ENCODE results near the gene PSMB11.

The PSMB11 gene

GRCh38 chr14:23077962-23078361 is 36.0 kb downstream of the PSMB11 start:
- Histone ChIP-seq H3K9me3 (ENCODE audit: low read length) (no peaks in the 10 kb centered on the region), H3K36me3 (ENCODE audit: insufficient read depth, low read length) (peaks cover 86% of the 10 kb centered on the region), H3K27me3 (ENCODE audit: insufficient read depth, low read length) (no peaks in the 10 kb centered on the region), H3K79me2 (ENCODE audit: insufficient read depth, low read length) (no peaks in the 10 kb centered on the region), H3F3A (ENCODE audit: insufficient read depth, low read length) (0 out of 2 replicates have a peak, but pooled peaks cover 5% of the 10 kb centered on the region), H4K20me1 (ENCODE audit: insufficient read depth, low read length) (no peaks in the 10 kb centered on the region), H3K4me1 (ENCODE audit: insufficient read depth, low read length, severe bottlenecking) (no peaks in the 10 kb centered on the region), H3K4me3 (ENCODE audit: low read depth, low read length, poor library complexity, severe bottlenecking) (no peak overlapping the region), H3K4me2 (ENCODE audit: low read length) (no peak overlapping the region), H2AFZ (ENCODE audit: low read length) (no peak overlapping the region), H3K9ac (ENCODE audit: low read length) (no peak overlapping the region), H3K27ac (ENCODE audit: low read depth, low read length, poor library complexity, severe bottlenecking) (no peak overlapping the region), H3K9me2 (ENCODE audit: low read depth, low read length) (no peaks in the 10 kb centered on the region)
- no peak for TF ChIP-seq EZH2 (IDR thresholded peaks at IDR 0.05; ENCODE audit: borderline replicate concordance, low read length)
- TF ChIP-seq, protein P1, sequence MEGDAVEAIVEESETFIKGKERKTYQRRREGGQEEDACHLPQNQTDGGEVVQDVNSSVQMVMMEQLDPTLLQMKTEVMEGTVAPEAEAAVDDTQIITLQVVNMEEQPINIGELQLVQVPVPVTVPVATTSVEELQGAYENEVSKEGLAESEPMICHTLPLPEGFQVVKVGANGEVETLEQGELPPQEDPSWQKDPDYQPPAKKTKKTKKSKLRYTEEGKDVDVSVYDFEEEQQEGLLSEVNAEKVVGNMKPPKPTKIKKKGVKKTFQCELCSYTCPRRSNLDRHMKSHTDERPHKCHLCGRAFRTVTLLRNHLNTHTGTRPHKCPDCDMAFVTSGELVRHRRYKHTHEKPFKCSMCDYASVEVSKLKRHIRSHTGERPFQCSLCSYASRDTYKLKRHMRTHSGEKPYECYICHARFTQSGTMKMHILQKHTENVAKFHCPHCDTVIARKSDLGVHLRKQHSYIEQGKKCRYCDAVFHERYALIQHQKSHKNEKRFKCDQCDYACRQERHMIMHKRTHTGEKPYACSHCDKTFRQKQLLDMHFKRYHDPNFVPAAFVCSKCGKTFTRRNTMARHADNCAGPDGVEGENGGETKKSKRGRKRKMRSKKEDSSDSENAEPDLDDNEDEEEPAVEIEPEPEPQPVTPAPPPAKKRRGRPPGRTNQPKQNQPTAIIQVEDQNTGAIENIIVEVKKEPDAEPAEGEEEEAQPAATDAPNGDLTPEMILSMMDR (IDR thresholded peaks at IDR 0.05; ENCODE audit: low read length), result no peak

GRCh38 chr14:23078692-23079116 is 36.7 kb downstream of the PSMB11 start:
- 0 out of 2 replicates have a peak, but pooled peaks cover 5% of the 10 kb centered on the region for H3F3A ChIP-seq (ENCODE audit: insufficient read depth, low read length)
- H2AFZ ChIP-seq (ENCODE audit: low read length), result no peak overlapping the region

DNA sequence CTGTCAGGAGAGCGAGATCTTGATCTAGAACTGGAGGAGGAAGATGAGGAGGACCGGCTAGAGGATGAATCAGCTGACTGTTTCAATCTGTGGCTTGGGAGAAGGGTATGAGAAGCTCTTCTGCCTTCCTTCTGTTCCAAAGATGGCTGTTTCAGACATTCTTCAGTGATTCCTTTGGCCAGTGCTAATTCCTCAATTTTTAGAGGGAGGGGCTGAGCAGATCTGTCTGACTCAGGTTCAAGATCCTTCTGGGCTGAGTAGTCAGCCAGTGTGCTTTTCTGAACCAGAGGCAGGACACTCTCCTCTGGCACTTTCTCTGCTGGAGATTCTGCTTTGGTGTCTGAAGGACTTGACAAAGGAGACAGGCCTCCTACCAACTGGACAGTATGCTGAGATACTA is 37.7 kb downstream of the PSMB11 start:
- no peak for TF ChIP-seq EZH2 (IDR thresholded peaks at IDR 0.05; ENCODE audit: borderline replicate concordance, low read length)
- TF ChIP-seq, protein P1 (IDR thresholded peaks at IDR 0.05; ENCODE audit: low read length), result no peak
- no peak overlapping the region for H3K4me2 ChIP-seq (ENCODE audit: low read length)

More at GRCh38 chr14:23078692-23079116, 36.7 kb downstream of the PSMB11 start:
- TF ChIP-seq, protein P1 (IDR thresholded peaks at IDR 0.05; ENCODE audit: low read length), result no peak
- no peak for TF ChIP-seq EZH2 (IDR thresholded peaks at IDR 0.05; ENCODE audit: borderline replicate concordance, low read length)
- Histone ChIP-seq H3K27me3 (ENCODE audit: insufficient read depth, low read length) (no peaks in the 10 kb centered on the region), H3K4me3 (ENCODE audit: low read depth, low read length, poor library complexity, severe bottlenecking) (no peak overlapping the region), H3K36me3 (ENCODE audit: insufficient read depth, low read length) (peaks cover 91% of the 10 kb centered on the region), H3K27ac (ENCODE audit: low read depth, low read length, poor library complexity, severe bottlenecking) (no peak overlapping the region), H3K4me1 (ENCODE audit: insufficient read depth, low read length, severe bottlenecking) (no peaks in the 10 kb centered on the region), H3K4me2 (ENCODE audit: low read length) (no peak overlapping the region), H4K20me1 (ENCODE audit: insufficient read depth, low read length) (no peaks in the 10 kb centered on the region), H3K9me3 (ENCODE audit: low read length) (no peaks in the 10 kb centered on the region), H3K9me2 (ENCODE audit: low read depth, low read length) (no peaks in the 10 kb centered on the region), H3K9ac (ENCODE audit: low read length) (no peak overlapping the region; the same call in 1 of the 2 replicates), H3K79me2 (ENCODE audit: insufficient read depth, low read length) (no peaks in the 10 kb centered on the region)

More for the DNA sequence above, 37.7 kb downstream of the PSMB11 start:
- H3K4me3 ChIP-seq (ENCODE audit: low read depth, low read length, poor library complexity, severe bottlenecking), result no peak overlapping the region
- H3K79me2 ChIP-seq (ENCODE audit: insufficient read depth, low read length), result no peaks in the 10 kb centered on the region
- H3K9me3 ChIP-seq (ENCODE audit: low read length), result no peaks in the 10 kb centered on the region
- no peak overlapping the region for H3K27ac ChIP-seq (ENCODE audit: low read depth, low read length, poor library complexity, severe bottlenecking)
- H3F3A ChIP-seq (ENCODE audit: insufficient read depth, low read length), result 0 out of 2 replicates have a peak, but pooled peaks cover 5% of the 10 kb centered on the region
- H3K27me3 ChIP-seq (ENCODE audit: insufficient read depth, low read length), result no peaks in the 10 kb centered on the region
- no peak overlapping the region for H2AFZ ChIP-seq (ENCODE audit: low read length)
- H4K20me1 ChIP-seq (ENCODE audit: insufficient read depth, low read length), result no peaks in the 10 kb centered on the region
- no peak overlapping the region for H3K9ac ChIP-seq (ENCODE audit: low read length)
- H3K4me1 ChIP-seq (ENCODE audit: insufficient read depth, low read length, severe bottlenecking), result no peaks in the 10 kb centered on the region
- H3K9me2 ChIP-seq (ENCODE audit: low read depth, low read length), result no peaks in the 10 kb centered on the region
- peaks cover 97% of the 10 kb centered on the region for H3K36me3 ChIP-seq (ENCODE audit: insufficient read depth, low read length)

All from OCI-LY1 (cell line).